GM10248 (cell line): ENCODE results near the gene DDX10.

Source experiments
- CTCF ChIA-PET: fragments of 300-600 bp; sonication (Branson Sonifier 250); formaldehyde crosslinking; extraction: SDS; loops from one replicate; lab custom pipeline; 2021; ENCODE audit warnings: antibody characterized with exemption; lab: Yijun Ruan, JAX
- POLR2A ChIA-PET: fragments of 350-650 bp; sonication (Branson Sonifier 250); formaldehyde crosslinking; extraction: SDS; loops from one replicate; lab custom pipeline; 2020; ENCODE audit warnings: antibody characterized with exemption; lab: Yijun Ruan, JAX
- DNase-seq: peaks from one replicate; pipeline ENCODE4 v3.0.0; 2012; ENCODE audit errors: extremely low spot score
- TF ChIP-seq, protein P1 (sequence below): IDR thresholded peaks from 2 replicates; pipeline ENCODE4 v1.5.1; 2012; ENCODE audit warnings: mild to moderate bottlenecking, low read depth; ENCODE audit errors: extremely low read depth, missing control alignments, control extremely low read depth

DDX10 gene

GRCh38 chr11:108752297-108752751, 87.5 kb downstream of the DDX10 start:
- POLR2A ChIA-PET = no interaction called here
- TF ChIP-seq, protein P1, sequence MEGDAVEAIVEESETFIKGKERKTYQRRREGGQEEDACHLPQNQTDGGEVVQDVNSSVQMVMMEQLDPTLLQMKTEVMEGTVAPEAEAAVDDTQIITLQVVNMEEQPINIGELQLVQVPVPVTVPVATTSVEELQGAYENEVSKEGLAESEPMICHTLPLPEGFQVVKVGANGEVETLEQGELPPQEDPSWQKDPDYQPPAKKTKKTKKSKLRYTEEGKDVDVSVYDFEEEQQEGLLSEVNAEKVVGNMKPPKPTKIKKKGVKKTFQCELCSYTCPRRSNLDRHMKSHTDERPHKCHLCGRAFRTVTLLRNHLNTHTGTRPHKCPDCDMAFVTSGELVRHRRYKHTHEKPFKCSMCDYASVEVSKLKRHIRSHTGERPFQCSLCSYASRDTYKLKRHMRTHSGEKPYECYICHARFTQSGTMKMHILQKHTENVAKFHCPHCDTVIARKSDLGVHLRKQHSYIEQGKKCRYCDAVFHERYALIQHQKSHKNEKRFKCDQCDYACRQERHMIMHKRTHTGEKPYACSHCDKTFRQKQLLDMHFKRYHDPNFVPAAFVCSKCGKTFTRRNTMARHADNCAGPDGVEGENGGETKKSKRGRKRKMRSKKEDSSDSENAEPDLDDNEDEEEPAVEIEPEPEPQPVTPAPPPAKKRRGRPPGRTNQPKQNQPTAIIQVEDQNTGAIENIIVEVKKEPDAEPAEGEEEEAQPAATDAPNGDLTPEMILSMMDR = no peak
- DNase-seq = no peak
- CTCF ChIA-PET = interaction anchor here (2.7 kb wide), 1 partner anchor 18 kb away, joined by 14 read pairs; no protein-coding TSS in a partner anchor

DNA sequence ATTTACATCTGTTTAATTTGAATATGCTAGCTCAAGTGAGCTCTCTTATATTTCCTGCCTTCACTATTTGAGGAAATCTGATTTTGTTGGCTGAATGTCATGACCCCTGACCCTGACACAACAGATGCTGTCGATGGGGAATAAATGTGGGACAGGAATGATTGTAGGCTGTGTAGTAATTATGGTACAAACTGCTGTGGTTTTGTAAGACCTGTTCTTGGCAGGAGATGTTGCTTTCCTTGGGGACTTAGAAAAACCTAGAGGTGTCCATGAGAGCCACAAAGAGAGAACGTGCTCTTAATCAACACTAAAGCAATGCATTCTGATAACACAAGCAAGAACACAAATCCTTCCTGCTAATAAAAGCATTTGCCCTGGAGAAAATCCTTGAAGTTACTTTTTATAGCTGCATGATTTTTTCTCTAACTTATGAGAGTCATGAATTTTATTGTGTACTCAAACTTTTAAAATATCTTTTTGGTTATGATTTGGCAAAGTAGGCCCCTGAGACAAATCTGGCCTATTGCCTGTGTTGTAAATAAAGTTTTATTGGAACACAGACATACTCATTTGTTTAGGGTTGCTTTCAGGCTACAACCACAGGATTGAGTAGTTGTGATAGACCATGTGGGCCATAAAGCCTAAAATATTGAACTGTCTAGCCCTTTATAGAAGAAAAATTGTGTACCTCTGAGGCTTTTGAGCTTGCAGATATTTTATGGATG, 90.2 kb downstream of the DDX10 start:
- DNase-seq = no peak
- TF ChIP-seq, protein P1 = no peak
- CTCF ChIA-PET = interaction anchor here (1.1 to 3.7 kb wide), 5 partner anchors 21 to 146 kb away, joined by 3 to 21 read pairs (median 5); no protein-coding TSS in a partner anchor
- POLR2A ChIA-PET = no interaction called here

DNA sequence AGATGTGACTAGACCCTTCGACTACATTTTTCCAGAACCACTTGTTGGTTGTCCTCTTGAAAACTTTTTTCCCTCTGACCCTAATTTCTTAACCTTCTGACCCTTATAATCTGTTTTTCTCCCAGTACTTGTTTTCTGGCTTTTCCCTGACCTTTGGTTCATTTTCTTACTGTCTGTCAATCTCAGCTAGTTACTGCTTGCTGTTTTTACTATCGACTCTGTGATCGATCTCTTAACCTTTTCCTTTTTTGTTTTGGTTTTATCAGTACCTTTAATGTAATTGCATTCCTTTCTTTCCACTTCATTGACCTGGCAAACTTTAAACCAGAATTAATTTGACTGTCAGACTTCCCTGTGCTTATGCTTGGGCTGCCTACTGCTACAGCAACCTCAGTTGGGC, 92.8 kb downstream of the DDX10 start:
- TF ChIP-seq, protein P1 = no peak
- no peak for DNase-seq
- ChIA-PET CTCF (interaction anchor here (1.0 to 3.7 kb wide), 5 partner anchors 15 to 639 kb away, joined by 3 to 21 read pairs (median 3); no protein-coding TSS in a partner anchor), POLR2A (no interaction called here)

GRCh38 chr11:108758458-108758857, 93.6 kb downstream of the DDX10 start:
- ChIA-PET POLR2A (no interaction called here), CTCF (interaction anchor here (1.0 to 2.0 kb wide), 3 partner anchors 13 to 60 kb away, joined by 3 to 7 read pairs (median 4); no protein-coding TSS in a partner anchor)

GRCh38 chr11:108766596-108767173, 101.8 kb downstream of the DDX10 start:
- TF ChIP-seq, protein P1 = no peak
- POLR2A ChIA-PET = no interaction called here
- no peak for DNase-seq
- CTCF ChIA-PET = interaction anchor here (1.0 kb wide), 1 partner anchor 10 kb away, joined by 3 read pairs; no protein-coding TSS in a partner anchor

More at GRCh38 chr11:108758458-108758857, 93.6 kb downstream of the DDX10 start:
- TF ChIP-seq, protein P1 = no peak
- no peak for DNase-seq

DNA sequence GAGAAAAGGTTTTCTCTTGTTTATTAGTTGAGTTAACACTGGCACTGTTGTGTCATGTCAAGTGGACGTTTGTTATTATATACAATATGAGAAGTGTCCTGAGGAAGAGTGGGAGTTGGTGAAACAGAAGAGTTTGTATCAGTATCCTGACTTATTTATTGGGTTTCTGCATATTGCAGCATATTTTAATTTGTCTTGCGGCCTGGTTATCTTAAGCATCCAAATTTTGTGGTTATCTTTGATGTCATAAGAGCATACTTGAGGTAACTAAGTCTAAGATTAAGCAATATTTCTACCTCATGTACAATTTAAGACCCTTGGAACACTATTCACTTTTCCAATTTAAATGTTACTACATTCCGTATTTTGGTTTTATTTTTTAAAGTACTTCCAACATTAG, 103.5 kb downstream of the DDX10 start:
- TF ChIP-seq, protein P1 = no peak
- ChIA-PET POLR2A (no interaction called here), CTCF (no interaction called here)
- no peak for DNase-seq
